HG03159 (cell line): Measurements from ENCODE around the gene FBXO42.
A peak's percentile ranks its signal among the peaks of the same experiment; 100 is the strongest.
"Not testable (repeated sequence)": the region's sequence is repeated elsewhere in the genome, so short reads cannot be mapped to it uniquely, and the experiment has no call there.

ENCODE experiments used
- ATAC-seq: cut with Tn5 transposase; IDR thresholded peaks from one replicate; pipeline ENCODE4 v1.9.1; 2021; ENCODE audit warnings: mild to moderate bottlenecking, moderate library complexity; ENCODE audit not compliant: unreplicated experiment

FBXO42 gene

GRCh38 chr1:16222716-16223115 lies 129.6 kb downstream of the FBXO42 start:
- ATAC-seq: not testable (repeated sequence)

DNA sequence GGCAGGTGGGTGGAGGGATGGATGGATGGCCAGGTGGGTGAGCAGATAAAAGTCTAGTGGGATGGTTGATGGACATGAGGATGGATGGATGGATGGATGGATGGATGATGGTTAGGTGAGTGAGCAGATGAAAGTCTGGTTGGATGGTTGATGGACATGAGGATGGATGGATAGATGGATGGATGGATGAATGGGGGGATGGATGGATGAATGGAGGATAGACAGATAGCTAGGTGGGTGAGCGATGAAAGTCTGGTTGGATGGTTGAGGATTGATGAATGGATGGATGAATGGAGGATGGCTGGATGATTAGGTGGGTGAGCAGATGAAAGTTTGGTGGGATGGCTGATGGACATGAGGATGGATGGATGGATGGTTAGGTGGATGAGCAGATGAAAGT lies 130.8 kb downstream of the FBXO42 start:
- no peak for ATAC-seq

DNA sequence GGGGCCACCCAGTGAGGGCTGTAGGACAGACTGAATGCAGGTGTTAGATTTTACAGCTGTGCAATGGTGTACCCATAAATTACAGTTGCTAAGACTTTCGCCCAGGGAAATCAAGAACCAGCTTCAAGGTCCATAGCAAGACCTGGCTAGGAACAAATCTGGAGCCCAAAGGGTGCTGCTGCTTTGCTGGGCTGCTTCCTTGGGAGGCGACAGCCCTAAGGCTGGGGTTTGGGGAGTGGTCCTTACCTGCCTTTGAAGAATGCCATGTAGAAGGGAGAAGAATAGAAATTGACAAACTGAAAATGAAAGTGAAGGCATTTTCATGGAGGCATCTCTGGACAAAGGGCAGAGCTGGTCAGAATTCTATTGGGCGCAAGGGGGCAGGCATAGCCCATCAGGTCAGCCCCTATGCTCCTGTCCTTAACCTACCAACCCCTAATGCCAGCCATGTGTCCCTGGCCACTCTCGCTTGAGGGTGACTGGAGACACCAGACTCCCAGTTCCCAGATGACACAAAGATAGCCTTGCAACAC lies 132.2 kb downstream of the FBXO42 start:
- ATAC-seq: no peak

DNA sequence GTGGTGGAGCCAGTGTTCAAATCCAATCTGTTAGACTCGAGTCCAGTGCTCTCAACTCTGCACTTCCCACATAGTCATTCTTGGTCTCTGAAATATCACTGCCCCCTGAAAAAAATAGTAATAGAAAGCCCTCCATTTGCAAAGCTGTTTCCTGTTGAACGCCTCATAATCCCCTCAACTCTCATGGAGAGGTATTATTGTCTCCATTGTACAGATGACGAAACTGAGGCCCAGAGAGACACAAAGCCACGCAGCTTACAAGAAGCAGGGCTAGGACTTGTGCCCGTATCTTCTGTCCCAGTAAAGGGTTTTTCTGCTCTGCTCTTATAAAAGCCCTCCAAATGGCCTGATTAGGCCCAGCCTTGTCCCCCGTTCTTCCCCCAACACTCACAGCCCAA lies 133.6 kb downstream of the FBXO42 start:
- no peak for ATAC-seq

GRCh38 chr1:16218014-16218673 lies 134.1 kb downstream of the FBXO42 start:
- no peak for ATAC-seq

DNA sequence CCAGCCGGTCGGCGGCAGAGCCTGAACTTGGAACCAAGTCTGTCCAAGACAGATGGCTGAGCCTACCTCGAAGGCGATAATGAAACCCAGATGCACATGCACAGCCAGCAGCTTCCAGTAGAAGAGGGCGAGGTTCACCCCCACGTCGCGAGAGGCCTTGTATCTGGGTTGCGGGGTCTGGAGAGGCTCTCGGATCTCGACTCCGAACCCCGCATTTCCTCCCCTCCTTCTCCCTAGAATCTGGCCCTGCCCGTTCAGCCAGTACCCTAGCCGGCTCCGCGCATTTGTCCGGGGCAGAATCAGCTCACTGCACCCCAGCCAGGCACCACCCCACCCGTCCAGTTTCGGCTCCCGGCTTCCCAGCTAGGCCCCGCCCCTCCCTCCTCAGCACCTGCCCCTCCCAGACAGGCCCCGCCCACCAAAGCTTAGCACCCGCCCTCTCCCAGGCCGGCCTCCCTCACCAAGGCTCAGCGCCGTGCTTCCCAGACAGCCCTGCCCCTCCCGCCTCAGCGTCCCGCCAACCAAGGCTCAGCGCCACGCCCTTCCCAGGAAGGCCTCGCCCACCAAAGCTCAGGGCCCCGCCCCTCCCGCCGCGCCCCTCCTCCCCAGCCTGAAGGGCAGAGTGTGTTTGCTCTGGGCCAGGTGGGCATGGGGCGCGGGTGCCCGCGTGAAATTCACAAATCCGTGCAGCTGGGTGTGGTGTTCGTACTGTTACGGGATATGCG lies 135.1 kb downstream of the FBXO42 start:
- ATAC-seq: peak; percentile 85

DNA sequence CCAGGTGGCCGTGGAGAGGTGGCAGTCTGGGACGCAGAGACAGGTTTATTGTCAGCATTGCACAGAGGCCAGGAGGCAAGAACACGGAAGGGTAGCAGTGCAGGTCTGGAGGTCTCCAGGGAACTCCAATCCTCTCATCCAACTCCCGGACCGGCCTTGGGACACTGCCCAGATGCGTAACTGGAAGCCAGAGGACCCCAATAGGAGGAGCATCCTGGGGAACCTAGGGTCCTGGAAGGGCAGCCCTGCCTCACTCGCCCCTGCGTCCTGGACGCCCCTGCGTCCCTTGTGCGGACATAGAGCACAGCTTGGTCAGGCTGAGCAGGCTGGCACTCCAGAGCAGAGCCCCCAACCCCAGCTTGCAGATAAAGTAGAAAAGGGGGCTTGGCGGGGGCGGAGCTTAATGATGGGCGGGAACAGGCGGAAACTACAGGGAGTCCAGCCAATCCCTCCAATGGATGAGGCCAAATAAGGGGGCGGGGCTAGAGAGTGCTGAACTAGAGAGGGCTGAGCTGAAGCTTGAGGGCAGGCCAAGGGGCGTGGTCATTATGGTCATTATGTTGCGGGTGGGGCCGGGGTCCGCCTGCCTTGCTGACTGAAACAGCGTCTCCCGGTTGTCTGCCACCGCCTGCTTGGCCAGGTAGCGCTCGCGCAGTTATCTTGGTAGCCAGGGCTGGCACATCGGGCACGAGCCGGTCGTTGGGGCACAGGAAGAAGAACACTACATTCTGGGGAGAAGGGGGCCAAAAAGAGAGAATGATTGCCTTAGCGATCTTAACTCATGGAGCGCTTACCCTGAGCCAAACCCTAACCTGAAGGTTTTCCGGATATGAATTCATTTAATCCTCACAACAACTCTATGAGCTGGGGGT lies 136.2 kb downstream of the FBXO42 start:
- ATAC-seq: no peak

- not testable (repeated sequence) for ATAC-seq
These were observed 137.0 kb downstream of the FBXO42 start for GRCh38 chr1:16215240-16215639.

GRCh38 chr1:16213544-16213943 lies 138.7 kb downstream of the FBXO42 start:
- ATAC-seq: not testable (repeated sequence)

- no peak for ATAC-seq
These were observed 139.3 kb downstream of the FBXO42 start for GRCh38 chr1:16213013-16213412.

GRCh38 chr1:16212251-16212961 lies 139.9 kb downstream of the FBXO42 start, which contains the start of gene ARHGEF19:
Gene ARHGEF19 (minus strand): TSS chr1:16212652. CDS start chr1:16209054, 3,598 bp downstream.
- no peak for ATAC-seq

- no peak for ATAC-seq
These were observed 140.5 kb downstream of the FBXO42 start for GRCh38 chr1:16211824-16212223.

- ATAC-seq: no peak
These were observed 141.7 kb downstream of the FBXO42 start for GRCh38 chr1:16210581-16210980.

GRCh38 chr1:16209847-16210407 lies 142.4 kb downstream of the FBXO42 start:
- no peak for ATAC-seq

GRCh38 chr1:16209132-16209846 lies 143.0 kb downstream of the FBXO42 start:
- ATAC-seq: no peak

DNA sequence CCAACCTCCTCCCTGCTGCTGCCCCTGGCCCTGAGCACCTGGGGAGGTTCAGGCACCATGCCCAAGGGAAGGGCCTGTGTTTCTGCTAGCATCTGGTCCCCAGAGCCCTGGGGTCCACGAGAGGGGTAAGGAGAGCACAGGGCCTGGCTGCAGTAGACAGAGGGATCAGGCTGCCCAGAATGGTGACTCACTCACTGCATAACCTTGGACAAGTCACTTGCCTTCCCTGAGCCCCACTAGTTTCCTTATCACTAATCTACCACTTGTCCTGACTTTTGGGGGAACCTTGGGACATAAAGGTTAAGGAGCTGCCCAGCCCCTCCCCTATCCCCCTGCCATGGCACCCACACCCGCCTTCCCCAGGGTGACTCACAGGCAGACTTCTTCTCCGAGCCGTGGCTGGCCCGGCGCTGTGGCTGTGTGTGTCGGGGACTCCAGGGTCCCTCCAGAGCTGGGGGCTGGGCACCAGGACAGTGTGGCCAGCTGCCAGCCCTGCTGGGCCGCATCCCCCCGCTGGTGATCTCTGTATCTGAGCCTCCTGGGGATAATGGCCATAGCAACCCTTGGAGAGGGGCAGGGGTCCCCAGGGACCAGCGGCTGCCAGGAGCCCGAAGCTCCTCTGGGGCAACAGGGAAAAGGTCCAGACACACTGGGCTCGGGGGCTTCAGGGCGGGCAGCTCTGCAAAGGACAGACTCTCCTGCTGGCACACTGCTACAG lies 143.9 kb downstream of the FBXO42 start:
- no peak for ATAC-seq

DNA sequence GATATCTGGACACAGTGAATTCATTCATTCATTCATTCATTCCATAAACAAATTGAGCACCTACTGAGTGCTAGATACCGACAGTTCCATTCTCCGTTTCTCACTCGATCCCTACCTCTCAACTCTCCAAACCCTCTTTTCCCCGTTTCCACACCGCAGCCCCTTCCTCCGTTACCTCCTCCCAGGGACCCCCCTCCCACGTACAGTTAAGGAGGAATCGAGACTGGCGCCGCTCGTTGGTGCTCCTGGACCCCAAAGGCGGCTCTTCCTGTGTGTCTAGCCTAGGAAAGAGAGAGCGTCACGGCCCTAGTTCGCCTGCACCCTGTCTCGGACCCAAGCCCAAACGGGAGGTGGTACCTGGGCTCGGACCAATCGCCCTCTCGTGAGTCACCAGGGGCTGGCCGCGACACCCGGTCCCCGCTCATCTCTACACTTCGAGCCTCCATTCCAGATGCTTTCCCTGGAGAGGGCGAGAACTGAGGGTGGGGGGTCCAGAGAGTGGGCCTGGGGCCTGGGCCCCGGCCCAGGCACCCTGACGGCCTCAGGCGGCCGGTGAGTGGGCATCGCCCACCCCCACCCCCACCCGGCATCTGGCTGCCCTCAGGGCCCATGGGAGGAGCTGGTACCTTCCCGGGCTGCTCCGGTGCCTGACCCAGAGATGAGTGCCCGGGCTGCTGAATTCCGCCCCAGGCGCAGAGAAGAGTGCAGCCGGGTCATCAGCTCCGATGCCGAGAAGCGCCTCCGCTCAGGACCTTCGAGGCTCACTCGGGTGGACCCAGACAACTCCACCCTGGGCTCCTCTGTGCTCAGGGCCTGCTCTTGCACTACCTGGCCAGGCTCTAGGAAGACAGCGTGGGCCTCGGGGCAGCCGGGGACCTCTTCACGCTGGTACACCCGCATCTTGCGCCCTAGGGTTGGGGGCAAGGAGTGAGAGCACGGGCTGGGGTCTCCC lies 144.7 kb downstream of the FBXO42 start:
- no peak for ATAC-seq
